Kidney (tissue), 14 donors: ENCODE data around the gene EIF5. TPM values are rescaled to one million over a fixed set of nuclear protein-coding genes. Genes with fewer than 3 reads are reported as not detected.

Source experiments
- DNase-seq, 5 donors: peaks; one replicate each; pipeline ENCODE4 v3.0.0-alpha.2; 2013 to 2020
- FAIRE-seq: peaks from 2 replicates; lab custom pipeline; 2012; peaks lifted over from hg19 to GRCh38; lab: Jason Lieb, UNC
- H3K27ac ChIP-seq, 2 donors: one replicate each; pipeline ENCODE4 v1.7.0; 2013; ENCODE audit warnings: low read depth in 2 of 2, low read length in 2 of 2, inconsistent platforms in 1 of 2
- H3K27me3 ChIP-seq: one replicate; pipeline ENCODE4 v1.7.1; 2013; ENCODE audit warnings: low read length, inconsistent platforms; ENCODE audit not compliant: control insufficient read depth, insufficient read depth
- H3K36me3 ChIP-seq, 3 donors: one replicate each; pipeline versions ENCODE4 v1.7.0 to v1.7.1; 2013; ENCODE audit warnings: low read length in 3 of 3, control low read depth in 1 of 3, inconsistent platforms in 1 of 3; ENCODE audit not compliant: insufficient read depth in 3 of 3, control insufficient read depth in 2 of 3
- H3K4me1 ChIP-seq, 3 donors: one replicate each; pipeline versions ENCODE4 v1.7.0 to v1.7.1; 2013; ENCODE audit warnings: low read length in 3 of 3, inconsistent platforms in 1 of 3, low read depth in 1 of 3; ENCODE audit not compliant: control insufficient read depth in 2 of 3, insufficient read depth in 2 of 3
- H3K4me3 ChIP-seq, 3 donors: one replicate each; pipeline versions ENCODE4 v1.7.0 to v1.8.1; 2013; ENCODE audit warnings: low read length in 3 of 3, control low read depth in 1 of 3, inconsistent platforms in 1 of 3
- H3K9ac ChIP-seq, 3 donors: one replicate each; pipeline versions ENCODE4 v1.7.0 to v1.7.1; 2013; ENCODE audit warnings: low read length in 3 of 3, control low read depth in 1 of 3, inconsistent platforms in 1 of 3
- H3K9me3 ChIP-seq, 3 donors: one replicate each; pipeline versions ENCODE4 v1.7.0 to v1.7.1; 2013; ENCODE audit warnings: low read length in 3 of 3, control low read depth in 1 of 3, inconsistent platforms in 1 of 3; ENCODE audit not compliant: control insufficient read depth in 2 of 3, insufficient read depth in 1 of 3
- intact Hi-C: fragments of 100-400 bp; cut with DNase I; formaldehyde crosslinking; loops from one replicate; pipeline ENCODE4 v1.11.1; 2022
- polyA plus RNA-seq: library from polyadenylated mRNA; stranded (reverse); fragments of 350-450 nt; fragmentation: Illumina TruSeq; extraction: RNeasy Lipid Tissue Mini Kit (QIAGEN cat#74804); gene quantifications from one replicate; pipeline ENCODE4 v1.2.3, GENCODE V29; 2014; ENCODE audit warnings: low read depth, low replicate concordance; ENCODE audit not compliant: insufficient read depth
- total RNA-seq: library from RNA; stranded (reverse); fragmentation: NEBNext Ultra II Directional; extraction: Animal tissue kit (Norgen Biotek cat#: 25700); gene quantifications from one replicate; pipeline ENCODE4 v1.2.1, GENCODE V29; 2021
- TF ChIP-seq, protein P1 (sequence below): IDR thresholded peaks from 3 replicates; pipeline ENCODE4 v1.5.1; 2012; ENCODE audit warnings: mild to moderate bottlenecking, moderate library complexity, borderline replicate concordance; ENCODE audit not compliant: insufficient read depth; ENCODE audit errors: extremely low read depth
- donor health status: control.
- donor health status: control.
- donor health status: control.
- donor health status: control.
- donor health status: control.
- donor health status: DM: yes; HTN: yes; CAD: no.
- donor health status: Normal renal cell carcinoma (clear cell type).

The EIF5 gene
- total and polyA plus RNA-seq, 2 donors from 2014 or later = 91.2 to 229 TPM

- intact Hi-C loops = no loop called here
- no peaks in the 10 kb centered on the region for H3K9me3 ChIP-seq
- DNase-seq (no peak), FAIRE-seq (no peak)
- TF ChIP-seq, protein P1, sequence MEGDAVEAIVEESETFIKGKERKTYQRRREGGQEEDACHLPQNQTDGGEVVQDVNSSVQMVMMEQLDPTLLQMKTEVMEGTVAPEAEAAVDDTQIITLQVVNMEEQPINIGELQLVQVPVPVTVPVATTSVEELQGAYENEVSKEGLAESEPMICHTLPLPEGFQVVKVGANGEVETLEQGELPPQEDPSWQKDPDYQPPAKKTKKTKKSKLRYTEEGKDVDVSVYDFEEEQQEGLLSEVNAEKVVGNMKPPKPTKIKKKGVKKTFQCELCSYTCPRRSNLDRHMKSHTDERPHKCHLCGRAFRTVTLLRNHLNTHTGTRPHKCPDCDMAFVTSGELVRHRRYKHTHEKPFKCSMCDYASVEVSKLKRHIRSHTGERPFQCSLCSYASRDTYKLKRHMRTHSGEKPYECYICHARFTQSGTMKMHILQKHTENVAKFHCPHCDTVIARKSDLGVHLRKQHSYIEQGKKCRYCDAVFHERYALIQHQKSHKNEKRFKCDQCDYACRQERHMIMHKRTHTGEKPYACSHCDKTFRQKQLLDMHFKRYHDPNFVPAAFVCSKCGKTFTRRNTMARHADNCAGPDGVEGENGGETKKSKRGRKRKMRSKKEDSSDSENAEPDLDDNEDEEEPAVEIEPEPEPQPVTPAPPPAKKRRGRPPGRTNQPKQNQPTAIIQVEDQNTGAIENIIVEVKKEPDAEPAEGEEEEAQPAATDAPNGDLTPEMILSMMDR = no peak
- no peaks in the 10 kb centered on the region for H3K27me3 ChIP-seq
- peaks cover 0 to 2% (median 0%) of the 10 kb centered on the region in 3 donors for H3K4me1 ChIP-seq
- peaks cover 31 to 51% (median 50%) of the 10 kb centered on the region in 3 donors for H3K36me3 ChIP-seq
- no peak overlapping the region for H3K27ac ChIP-seq
- no peak overlapping the region for H3K9ac ChIP-seq
- H3K4me3 ChIP-seq = no peak overlapping the region
Observed at GRCh38 chr14:103343905-103344797, 10.1 kb downstream of the EIF5 start.

DNA sequence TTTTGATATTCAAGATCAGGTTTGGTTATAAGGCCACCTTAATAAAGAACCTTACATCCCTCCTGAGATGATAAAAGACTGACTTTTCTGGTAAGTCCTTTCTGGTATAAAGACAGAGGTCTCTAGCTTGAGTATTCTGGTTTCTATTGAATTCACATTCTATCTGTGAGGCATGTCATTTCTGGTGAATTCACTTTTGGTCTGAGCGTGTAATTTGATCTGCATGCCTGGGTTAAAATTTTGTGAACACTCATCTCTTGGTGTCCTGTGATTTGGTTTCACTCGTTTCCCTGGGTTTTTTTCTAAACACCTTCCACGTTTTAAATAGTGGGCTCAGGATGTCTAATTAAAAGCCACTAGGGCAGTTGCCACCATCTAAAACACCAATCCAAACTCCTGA lies 12.2 kb downstream of the EIF5 start:
- FAIRE-seq = no peak
- H3K4me3 ChIP-seq = no peak overlapping the region
- no peaks in the 10 kb centered on the region for H3K27me3 ChIP-seq
- intact Hi-C loops = no loop called here
- no peaks in the 10 kb centered on the region for H3K4me1 ChIP-seq
- no peak overlapping the region for H3K9ac ChIP-seq
- H3K36me3 ChIP-seq = peaks cover 12 to 31% (median 29%) of the 10 kb centered on the region in 3 donors
- TF ChIP-seq, protein P1 = no peak
- H3K9me3 ChIP-seq = no peaks in the 10 kb centered on the region
- DNase-seq = no peak
- no peak overlapping the region for H3K27ac ChIP-seq

DNA sequence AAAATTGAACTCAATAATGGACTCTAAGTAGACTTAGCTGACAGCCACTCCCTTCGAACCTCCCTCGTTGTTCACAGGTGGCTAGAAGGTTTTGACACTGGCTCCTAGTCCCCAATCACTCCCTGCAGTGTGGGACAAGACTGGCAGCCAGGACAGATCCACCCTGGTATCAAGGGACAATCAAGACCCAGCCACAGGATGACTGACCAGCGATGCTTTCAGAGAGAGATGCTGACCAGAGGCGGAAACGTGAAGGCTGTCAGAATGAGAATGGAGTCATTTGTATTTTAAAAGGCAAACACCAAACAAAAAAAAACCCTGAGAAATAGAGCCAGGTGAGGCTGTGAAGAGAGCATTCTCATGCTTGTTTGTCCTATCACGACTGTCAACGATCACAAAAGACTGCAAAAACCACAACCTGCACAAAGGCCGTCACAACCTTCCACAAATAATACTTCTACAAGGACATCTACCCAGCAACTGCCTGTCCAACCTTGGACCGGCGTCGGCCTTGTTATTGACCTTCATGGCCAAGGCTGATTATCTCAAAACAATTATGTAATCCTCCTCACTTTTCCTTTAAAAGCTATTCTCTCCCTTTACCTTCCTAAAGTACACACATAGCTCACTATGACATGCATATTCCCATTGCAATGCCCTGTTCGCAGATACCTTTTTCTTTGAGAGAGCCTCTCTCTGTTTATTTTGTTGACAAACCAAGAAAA lies 13.2 kb downstream of the EIF5 start:
- Histone ChIP-seq H3K36me3 (peaks cover 7 to 23% (median 21%) of the 10 kb centered on the region in 3 donors), H3K27ac (no peak overlapping the region), H3K9ac (no peak overlapping the region), H3K4me1 (no peaks in the 10 kb centered on the region), H3K4me3 (no peak overlapping the region), H3K27me3 (no peaks in the 10 kb centered on the region), H3K9me3 (no peaks in the 10 kb centered on the region)
- TF ChIP-seq, protein P1 = no peak
- DNase-seq (no peak), FAIRE-seq (no peak)
- intact Hi-C loops = no loop called here
